ENCODE measurements around the gene PHRF1. TPM values are rescaled to one million over a fixed set of nuclear protein-coding genes. Genes with fewer than 3 reads are reported as not detected.

Gene PHRF1
- total RNA-seq, 1 experiment from 2014 or later = 42.3 TPM

GRCh38 chr11:556662-557256 lies 19.5 kb upstream of the PHRF1 start:
- peaks cover 60% of the 10 kb centered on the region for H3K36me3 Mint-ChIP-seq (ENCODE audit: insufficient read depth, unreplicated experiment)
- TF ChIP-seq CTCF (IDR thresholded peaks at IDR 0.05; ENCODE audit: unreplicated experiment) = no peak
- peak overlapping the region; percentile 54 for H3K4me3 Mint-ChIP-seq (ENCODE audit: low read depth, unreplicated experiment)
- BruUV-seq (replicated peaks) = no TSS peak
- CTCF ChIA-PET = interaction anchor here (0.9 kb wide), 1 partner anchor 31 kb away, joined by 3 read pairs; no protein-coding TSS in a partner anchor
- intact Hi-C loops (cut with micrococcal nuclease; ENCODE audit: unreplicated experiment) = loop anchor here (10.0 kb wide), 1 partner anchor 168 kb away; no protein-coding TSS in a partner anchor
- H3K27ac Mint-ChIP-seq (ENCODE audit: unreplicated experiment) = no peak overlapping the region
- no peaks in the 10 kb centered on the region for H3K9me3 Mint-ChIP-seq (ENCODE audit: low read depth, unreplicated experiment)
- DNase-seq = no peak
- no peaks in the 10 kb centered on the region for H3K27me3 Mint-ChIP-seq (ENCODE audit: unreplicated experiment)
- H3K4me1 Mint-ChIP-seq (ENCODE audit: low read depth, unreplicated experiment) = no peaks in the 10 kb centered on the region

- TF ChIP-seq CTCF (IDR thresholded peaks at IDR 0.05; ENCODE audit: unreplicated experiment) = no peak
- CTCF ChIA-PET = interaction anchor here (0.5 kb wide), 1 partner anchor 147 kb away, joined by 4 read pairs; no protein-coding TSS in a partner anchor
- H3K4me1 Mint-ChIP-seq (ENCODE audit: low read depth, unreplicated experiment) = no peaks in the 10 kb centered on the region
- no peak for DNase-seq
- no TSS peak for BruUV-seq (replicated peaks)
- peaks cover 65% of the 10 kb centered on the region for H3K36me3 Mint-ChIP-seq (ENCODE audit: insufficient read depth, unreplicated experiment)
- H3K27me3 Mint-ChIP-seq (ENCODE audit: unreplicated experiment) = no peaks in the 10 kb centered on the region
- no peak overlapping the region for H3K4me3 Mint-ChIP-seq (ENCODE audit: low read depth, unreplicated experiment)
- H3K9me3 Mint-ChIP-seq (ENCODE audit: low read depth, unreplicated experiment) = no peaks in the 10 kb centered on the region
- no peak overlapping the region for H3K27ac Mint-ChIP-seq (ENCODE audit: unreplicated experiment)
- intact Hi-C loops (cut with micrococcal nuclease; ENCODE audit: unreplicated experiment) = loop anchor here (10.0 kb wide), 1 partner anchor 167 kb away; no protein-coding TSS in a partner anchor
These were observed 18.7 kb upstream of the PHRF1 start for GRCh38 chr11:557328-558132.

- Mint-ChIP-seq H3K4me3 (ENCODE audit: low read depth, unreplicated experiment) (no peak overlapping the region), H3K36me3 (ENCODE audit: insufficient read depth, unreplicated experiment) (peaks cover 64% of the 10 kb centered on the region), H3K9me3 (ENCODE audit: low read depth, unreplicated experiment) (no peaks in the 10 kb centered on the region), H3K27ac (ENCODE audit: unreplicated experiment) (no peak overlapping the region), H3K4me1 (ENCODE audit: low read depth, unreplicated experiment) (no peaks in the 10 kb centered on the region), H3K27me3 (ENCODE audit: unreplicated experiment) (no peaks in the 10 kb centered on the region)
- CTCF ChIA-PET = no interaction called here
- intact Hi-C loops (cut with micrococcal nuclease; ENCODE audit: unreplicated experiment) = loop anchor here (10.0 kb wide), 1 partner anchor 166 kb away; no protein-coding TSS in a partner anchor
- TF ChIP-seq CTCF (IDR thresholded peaks at IDR 0.05; ENCODE audit: unreplicated experiment) = no peak
- no peak for DNase-seq
- BruUV-seq (replicated peaks) = no TSS peak
These were observed 17.8 kb upstream of the PHRF1 start for GRCh38 chr11:558503-558902.

GRCh38 chr11:559020-559620 lies 17.1 kb upstream of the PHRF1 start:
- DNase-seq = no peak
- CTCF ChIA-PET = no interaction called here
- BruUV-seq (replicated peaks) = no TSS peak
- peak overlapping the region; percentile 13 for H3K27ac Mint-ChIP-seq (ENCODE audit: unreplicated experiment)
- no peaks in the 10 kb centered on the region for H3K4me1 Mint-ChIP-seq (ENCODE audit: low read depth, unreplicated experiment)
- H3K36me3 Mint-ChIP-seq (ENCODE audit: insufficient read depth, unreplicated experiment) = peaks cover 70% of the 10 kb centered on the region
- no peaks in the 10 kb centered on the region for H3K27me3 Mint-ChIP-seq (ENCODE audit: unreplicated experiment)
- H3K9me3 Mint-ChIP-seq (ENCODE audit: low read depth, unreplicated experiment) = no peaks in the 10 kb centered on the region
- intact Hi-C loops (cut with micrococcal nuclease; ENCODE audit: unreplicated experiment) = loop anchor here (10.0 kb wide), 1 partner anchor 166 kb away; no protein-coding TSS in a partner anchor
- H3K4me3 Mint-ChIP-seq (ENCODE audit: low read depth, unreplicated experiment) = no peak overlapping the region
- TF ChIP-seq CTCF (IDR thresholded peaks at IDR 0.05; ENCODE audit: unreplicated experiment) = no peak

Data from Calu3 (cell line).